GM19351 (cell line): ENCODE measurements around the gene ZNF224.

Experiments
- ATAC-seq: cut with Tn5 transposase; IDR thresholded peaks from one replicate; pipeline ENCODE4 v1.9.1; 2021; ENCODE audit warnings: mild to moderate bottlenecking, moderate library complexity; ENCODE audit not compliant: unreplicated experiment

ZNF224 gene

GRCh38 chr19:44093931-44094765 lies at the start of gene ZNF224:
ZNF224 (plus strand) TSS chr19:44094361; CDS start chr19:44097874, 3,513 bp downstream.
- ATAC-seq = peak; percentile 80

- ATAC-seq = no peak
Observed at GRCh38 chr19:44050740-44051649, 43.2 kb upstream of the ZNF224 start.

GRCh38 chr19:44051650-44052402 lies 42.3 kb upstream of the ZNF224 start, which contains the start of gene ZNF223:
ZNF223 (plus strand) TSS chr19:44052036; CDS start chr19:44055177, 3,141 bp downstream.
- ATAC-seq = no peak

- ATAC-seq = no peak
Observed at GRCh38 chr19:44055870-44056269, 38.3 kb upstream of the ZNF224 start.

- no peak for ATAC-seq
Observed at GRCh38 chr19:44059229-44059628, 34.9 kb upstream of the ZNF224 start.

- ATAC-seq = no peak
Observed at GRCh38 chr19:44061038-44061437, 33.1 kb upstream of the ZNF224 start.

- ATAC-seq = no peak
Observed at GRCh38 chr19:44066305-44066704, 27.9 kb upstream of the ZNF224 start.

GRCh38 chr19:44069415-44069814 lies 24.7 kb upstream of the ZNF224 start:
- ATAC-seq = no peak

GRCh38 chr19:44071824-44072542 lies 22.2 kb upstream of the ZNF224 start, which contains the start of gene ZNF284:
ZNF284 (plus strand) TSS chr19:44072159; CDS start chr19:44076390, 4,231 bp downstream.
- ATAC-seq = peak; percentile 96

GRCh38 chr19:44072543-44073401 lies 21.4 kb upstream of the ZNF224 start:
- no peak for ATAC-seq

- no peak for ATAC-seq
Observed at GRCh38 chr19:44076325-44076724, 17.8 kb upstream of the ZNF224 start.

- no peak for ATAC-seq
Observed at GRCh38 chr19:44092108-44092507, 2.1 kb upstream of the ZNF224 start.

GRCh38 chr19:44107751-44108150 lies 13.6 kb downstream of the ZNF224 start:
- no peak for ATAC-seq

- no peak for ATAC-seq
Observed at GRCh38 chr19:44109458-44109857, 15.3 kb downstream of the ZNF224 start.

- no peak for ATAC-seq
Observed at GRCh38 chr19:44111910-44112463, 17.8 kb downstream of the ZNF224 start.

GRCh38 chr19:44112802-44113137 lies 18.6 kb downstream of the ZNF224 start:
- peak; percentile 9 for ATAC-seq

GRCh38 chr19:44113138-44113783 lies 19.1 kb downstream of the ZNF224 start, which contains the start of gene ZNF225:
ZNF225 (plus strand) TSS chr19:44113399; CDS start chr19:44115828, 2,429 bp downstream.
- peak; percentile 81 for ATAC-seq

- peak; percentile 14 for ATAC-seq
Observed at GRCh38 chr19:44113784-44114390, 19.7 kb downstream of the ZNF224 start.
